Stomach (tissue), 4 donors: ENCODE data around the gene CRAMP1.

Source experiments
- POLR2AphosphoS5 ChIP-seq, 3 donors: sonication (generic); formaldehyde crosslinking; IDR thresholded peaks; one replicate each; pipeline ENCODE4 v1.6.1; 2016; ENCODE audit warnings: antibody characterized with exemption in 3 of 3
- TF ChIP-seq, protein P1 (sequence below), 7 experiments: fragments of 450-650 bp in 4 of 7; fragments of 200-600 bp in 3 of 7; sonication (generic) in 3 of 7; IDR thresholded peaks; one replicate each; pipeline ENCODE4 v1.5.1; 2016 to 2019; ENCODE audit warnings: antibody characterized with exemption in 7 of 7, control low read depth in 2 of 7, mild to moderate bottlenecking in 1 of 7

DNA sequence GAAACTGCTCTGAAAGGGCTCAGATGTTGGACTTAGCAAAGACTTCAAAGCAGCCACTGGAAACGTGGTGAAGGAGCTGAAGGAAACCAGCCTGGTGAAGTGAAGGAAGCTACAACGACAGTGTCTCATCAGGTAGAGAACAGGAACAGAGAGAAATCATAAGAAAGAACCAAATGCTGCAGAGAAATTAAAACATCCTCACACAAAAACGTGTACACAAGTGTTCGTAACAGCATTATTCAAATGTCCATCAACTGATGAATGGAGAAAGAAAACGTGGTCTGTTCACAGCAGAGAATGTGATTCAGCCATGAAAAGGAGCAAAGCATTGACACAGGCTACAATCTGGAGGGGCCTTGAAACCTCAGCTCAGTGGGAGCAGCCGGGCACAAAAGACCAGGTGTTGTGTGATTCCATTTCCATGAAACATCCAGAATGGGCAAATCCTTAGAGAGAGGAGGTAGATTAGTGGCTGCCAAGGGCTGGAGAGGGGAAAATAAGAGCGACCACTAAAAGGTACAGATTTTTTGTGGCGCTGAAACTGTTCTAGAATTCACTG lies 27.2 kb upstream of the CRAMP1 start:
- TF ChIP-seq POLR2AphosphoS5 (IDR thresholded peaks at IDR 0.05), result no peak
- TF ChIP-seq, protein P1, sequence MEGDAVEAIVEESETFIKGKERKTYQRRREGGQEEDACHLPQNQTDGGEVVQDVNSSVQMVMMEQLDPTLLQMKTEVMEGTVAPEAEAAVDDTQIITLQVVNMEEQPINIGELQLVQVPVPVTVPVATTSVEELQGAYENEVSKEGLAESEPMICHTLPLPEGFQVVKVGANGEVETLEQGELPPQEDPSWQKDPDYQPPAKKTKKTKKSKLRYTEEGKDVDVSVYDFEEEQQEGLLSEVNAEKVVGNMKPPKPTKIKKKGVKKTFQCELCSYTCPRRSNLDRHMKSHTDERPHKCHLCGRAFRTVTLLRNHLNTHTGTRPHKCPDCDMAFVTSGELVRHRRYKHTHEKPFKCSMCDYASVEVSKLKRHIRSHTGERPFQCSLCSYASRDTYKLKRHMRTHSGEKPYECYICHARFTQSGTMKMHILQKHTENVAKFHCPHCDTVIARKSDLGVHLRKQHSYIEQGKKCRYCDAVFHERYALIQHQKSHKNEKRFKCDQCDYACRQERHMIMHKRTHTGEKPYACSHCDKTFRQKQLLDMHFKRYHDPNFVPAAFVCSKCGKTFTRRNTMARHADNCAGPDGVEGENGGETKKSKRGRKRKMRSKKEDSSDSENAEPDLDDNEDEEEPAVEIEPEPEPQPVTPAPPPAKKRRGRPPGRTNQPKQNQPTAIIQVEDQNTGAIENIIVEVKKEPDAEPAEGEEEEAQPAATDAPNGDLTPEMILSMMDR (IDR thresholded peaks at IDR 0.05), result no peak
